DND-41 (cell line): ENCODE results near the gene LFNG.
"Not testable (repeated sequence)": the region's sequence is repeated elsewhere in the genome, so short reads cannot be mapped to it uniquely, and the experiment has no call there.

Experiments
- ATAC-seq: fragments of 200-7000 bp; cut with Tn5 transposase; 3 replicates; pipeline ENCODE4 v1.9.1; 2021; ENCODE audit warnings: low read depth; ENCODE audit not compliant: insufficient read depth
- DNase-seq: peaks from one replicate; pipeline ENCODE4 v3.0.0-alpha.2; 2020
- H2AFZ ChIP-seq: 2 replicates; pipeline ENCODE4 v1.6.0; 2012; ENCODE audit warnings: low read depth, low read length
- H3K27ac ChIP-seq: 2 replicates; pipeline ENCODE4 v1.5.1; 2012; ENCODE audit warnings: low read length, inconsistent platforms
- H3K27me3 ChIP-seq: fragments of 200-600 bp; sonication (generic); 2 replicates; pipeline ENCODE4 v1.6.0; 2012; ENCODE audit warnings: low read length, mild to moderate bottlenecking, inconsistent platforms; ENCODE audit not compliant: insufficient read depth, poor library complexity
- H3K36me3 ChIP-seq: 2 replicates; pipeline ENCODE4 v1.5.1; 2012; ENCODE audit warnings: low read length, inconsistent platforms; ENCODE audit not compliant: insufficient read depth
- H3K4me1 ChIP-seq: 2 replicates; pipeline ENCODE4 v1.5.1; 2012; ENCODE audit warnings: mild to moderate bottlenecking, low read length; ENCODE audit not compliant: insufficient read depth
- H3K4me2 ChIP-seq: 2 replicates; pipeline ENCODE4 v1.6.0; 2012; ENCODE audit warnings: mild to moderate bottlenecking, moderate library complexity, low read length, inconsistent platforms; ENCODE audit not compliant: insufficient read depth
- H3K4me3 ChIP-seq, 2 experiments: fragments of 200-600 bp in 1 of 2; shearing (Covaris generic) in 1 of 2; 2 replicates each; pipeline ENCODE4 v1.5.1; 2012 to 2016; ENCODE audit warnings: inconsistent platforms in 2 of 2, low read length in 2 of 2, mild to moderate bottlenecking in 2 of 2, low read depth in 1 of 2, moderate library complexity in 1 of 2
- H3K79me2 ChIP-seq: 2 replicates; pipeline ENCODE4 v1.6.0; 2012; ENCODE audit warnings: low read length, inconsistent platforms; ENCODE audit not compliant: insufficient read depth
- H3K9ac ChIP-seq: 2 replicates; pipeline ENCODE4 v1.6.0; 2012; ENCODE audit warnings: low read depth, mild to moderate bottlenecking, inconsistent platforms, low read length, moderate library complexity
- H3K9me3 ChIP-seq: 2 replicates; pipeline ENCODE4 v1.5.1; 2012; ENCODE audit warnings: low read length, moderate library complexity, mild to moderate bottlenecking, inconsistent platforms; ENCODE audit not compliant: insufficient read depth, severe bottlenecking
- H4K20me1 ChIP-seq: 2 replicates; pipeline ENCODE4 v1.6.0; 2012; ENCODE audit warnings: low read length; ENCODE audit not compliant: insufficient read depth
- EZH2 ChIP-seq: IDR thresholded peaks from 3 replicates; pipeline ENCODE4 v1.6.1; 2012; ENCODE audit warnings: borderline replicate concordance, low read depth, mild to moderate bottlenecking, moderate library complexity, low read length, inconsistent platforms; ENCODE audit not compliant: severe bottlenecking
- TF ChIP-seq, protein P1 (sequence below): IDR thresholded peaks from 2 replicates; pipeline ENCODE4 v1.5.1; 2012; ENCODE audit warnings: borderline replicate concordance, low read length, moderate library complexity, mild to moderate bottlenecking; ENCODE audit not compliant: poor library complexity, severe bottlenecking; ENCODE audit errors: extremely low read depth

Gene LFNG

DNA sequence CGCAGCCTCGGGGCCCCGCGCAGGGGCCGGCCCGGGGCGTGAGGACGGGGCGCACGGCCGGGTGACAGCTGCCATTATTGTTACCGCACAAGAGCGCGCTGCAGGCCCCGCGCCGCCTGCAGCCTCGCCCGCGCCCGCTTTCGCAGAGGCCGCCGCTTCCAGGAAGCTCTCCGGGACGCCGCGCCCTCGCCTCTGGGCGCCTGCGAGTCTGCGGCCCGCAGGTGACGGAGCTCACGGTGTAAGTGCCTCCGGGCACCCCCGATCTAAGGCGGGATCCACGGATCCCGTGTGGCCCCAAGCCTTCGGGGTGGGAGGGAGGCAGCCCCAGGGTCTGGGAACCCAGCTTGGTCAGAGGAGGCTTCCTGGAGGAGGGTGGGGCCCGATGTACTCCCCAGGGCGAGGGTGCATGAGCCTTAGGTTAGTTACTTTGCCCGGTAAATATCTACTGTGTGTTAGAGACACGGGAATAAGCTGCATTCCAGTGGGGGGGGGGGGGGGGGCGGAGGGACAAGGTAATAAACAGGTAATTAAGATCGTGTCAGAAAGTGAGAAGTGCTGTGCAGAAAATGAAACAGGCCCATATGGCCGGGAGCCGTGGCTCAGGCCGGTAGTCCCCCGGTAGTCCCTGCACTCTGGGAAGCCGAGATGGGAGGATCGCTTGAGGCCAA is 39.8 kb downstream of the LFNG start:
- peak; percentile 2; the same call in 1 of the 3 replicates for ATAC-seq
- peak overlapping the region; percentile 80 for H2AFZ ChIP-seq

DNA sequence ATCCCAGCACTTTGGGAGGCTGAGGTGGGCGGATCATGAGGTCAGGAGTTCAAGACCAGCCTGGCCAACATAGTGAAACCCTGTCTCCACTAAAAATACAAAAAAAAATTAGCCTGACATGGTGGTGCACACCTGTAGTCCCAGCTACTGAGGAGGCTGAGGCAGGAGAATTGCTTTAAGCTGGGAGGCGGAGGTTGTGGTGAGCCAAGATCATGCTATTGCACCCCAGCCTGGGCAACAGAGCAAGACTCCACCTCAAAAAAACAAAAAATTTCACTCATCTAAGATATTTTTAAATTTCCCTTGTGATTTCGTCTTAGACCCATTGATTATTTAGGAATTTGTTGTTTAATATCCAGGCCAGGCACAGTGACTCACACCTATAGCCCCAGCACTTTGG is 44.4 kb downstream of the LFNG start:
- not testable (repeated sequence) for H3K9me3 ChIP-seq, H3K27me3 ChIP-seq, H3K27ac ChIP-seq, H3K79me2 ChIP-seq, H4K20me1 ChIP-seq, H3K4me3 ChIP-seq, ATAC-seq, DNase-seq, H2AFZ ChIP-seq, H3K9ac ChIP-seq, H3K4me2 ChIP-seq, H3K36me3 ChIP-seq
- peaks cover 14% of the 10 kb centered on the region for H3K4me1 ChIP-seq

More for the DNA sequence above, 39.8 kb downstream of the LFNG start:
- TF ChIP-seq, protein P1, sequence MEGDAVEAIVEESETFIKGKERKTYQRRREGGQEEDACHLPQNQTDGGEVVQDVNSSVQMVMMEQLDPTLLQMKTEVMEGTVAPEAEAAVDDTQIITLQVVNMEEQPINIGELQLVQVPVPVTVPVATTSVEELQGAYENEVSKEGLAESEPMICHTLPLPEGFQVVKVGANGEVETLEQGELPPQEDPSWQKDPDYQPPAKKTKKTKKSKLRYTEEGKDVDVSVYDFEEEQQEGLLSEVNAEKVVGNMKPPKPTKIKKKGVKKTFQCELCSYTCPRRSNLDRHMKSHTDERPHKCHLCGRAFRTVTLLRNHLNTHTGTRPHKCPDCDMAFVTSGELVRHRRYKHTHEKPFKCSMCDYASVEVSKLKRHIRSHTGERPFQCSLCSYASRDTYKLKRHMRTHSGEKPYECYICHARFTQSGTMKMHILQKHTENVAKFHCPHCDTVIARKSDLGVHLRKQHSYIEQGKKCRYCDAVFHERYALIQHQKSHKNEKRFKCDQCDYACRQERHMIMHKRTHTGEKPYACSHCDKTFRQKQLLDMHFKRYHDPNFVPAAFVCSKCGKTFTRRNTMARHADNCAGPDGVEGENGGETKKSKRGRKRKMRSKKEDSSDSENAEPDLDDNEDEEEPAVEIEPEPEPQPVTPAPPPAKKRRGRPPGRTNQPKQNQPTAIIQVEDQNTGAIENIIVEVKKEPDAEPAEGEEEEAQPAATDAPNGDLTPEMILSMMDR: no peak
- TF ChIP-seq EZH2: no peak
- H3K36me3 ChIP-seq: no peaks in the 10 kb centered on the region; the same call in 1 of the 2 replicates
- peak overlapping the region; percentile 29; the same call in 1 of the 2 replicates for H3K27ac ChIP-seq
- peak overlapping the region; percentile 60 for H3K9ac ChIP-seq
- peak overlapping the region; percentile 86 for H3K4me2 ChIP-seq
- no peaks in the 10 kb centered on the region for H3K27me3 ChIP-seq
- H3K4me3 ChIP-seq: peak overlapping the region; percentile 61 to 78; a peak in 3 of 4 replicates
- H3K4me1 ChIP-seq: peaks cover 35% of the 10 kb centered on the region
- DNase-seq: peak; percentile 39
- H4K20me1 ChIP-seq: no peaks in the 10 kb centered on the region; the same call in none of the 2 replicates
- H3K9me3 ChIP-seq: no peaks in the 10 kb centered on the region
- H3K79me2 ChIP-seq: peaks cover 18% of the 10 kb centered on the region

DNA sequence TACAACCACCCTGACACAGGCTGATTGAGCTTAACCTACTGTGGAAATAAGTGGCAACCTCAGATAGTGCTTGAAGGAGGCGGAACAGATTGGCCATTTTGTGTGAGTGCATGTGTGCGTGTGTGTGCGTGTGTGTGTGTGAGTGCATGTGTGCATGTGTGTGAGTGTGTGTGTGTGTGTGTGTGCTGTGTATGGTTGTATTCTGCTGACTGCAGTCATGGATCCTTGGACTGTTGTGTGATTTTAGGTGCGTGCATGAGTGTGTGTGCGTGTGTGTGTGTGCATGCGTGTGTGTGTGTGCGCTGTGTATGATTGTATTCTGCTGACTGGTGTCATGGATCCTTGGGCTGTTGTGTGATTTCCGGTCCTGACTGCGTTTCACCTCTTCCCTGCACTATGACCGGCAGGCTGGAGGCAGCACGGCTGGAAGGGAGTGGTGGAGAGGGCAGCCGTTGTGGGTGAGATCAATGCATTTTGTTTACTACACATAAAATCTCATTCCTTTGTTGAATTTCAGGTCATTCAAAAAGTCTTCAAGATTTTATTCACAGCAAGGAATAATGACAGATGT is 45.5 kb downstream of the LFNG start:
- Histone ChIP-seq H4K20me1 (peaks cover 4% of the 10 kb centered on the region; the same call in 1 of the 2 replicates), H2AFZ (no peak overlapping the region), H3K9me3 (no peaks in the 10 kb centered on the region), H3K27ac (no peak overlapping the region), H3K4me2 (no peak overlapping the region), H3K36me3 (no peaks in the 10 kb centered on the region), H3K27me3 (no peaks in the 10 kb centered on the region), H3K4me1 (peaks cover 6% of the 10 kb centered on the region), H3K9ac (no peak overlapping the region), H3K79me2 (peaks cover 2% of the 10 kb centered on the region; the same call in 1 of the 2 replicates), H3K4me3 (no peak overlapping the region)
- no peak for TF ChIP-seq EZH2
- TF ChIP-seq, protein P1: no peak
- ATAC-seq: no peak
- DNase-seq: no peak

DNA sequence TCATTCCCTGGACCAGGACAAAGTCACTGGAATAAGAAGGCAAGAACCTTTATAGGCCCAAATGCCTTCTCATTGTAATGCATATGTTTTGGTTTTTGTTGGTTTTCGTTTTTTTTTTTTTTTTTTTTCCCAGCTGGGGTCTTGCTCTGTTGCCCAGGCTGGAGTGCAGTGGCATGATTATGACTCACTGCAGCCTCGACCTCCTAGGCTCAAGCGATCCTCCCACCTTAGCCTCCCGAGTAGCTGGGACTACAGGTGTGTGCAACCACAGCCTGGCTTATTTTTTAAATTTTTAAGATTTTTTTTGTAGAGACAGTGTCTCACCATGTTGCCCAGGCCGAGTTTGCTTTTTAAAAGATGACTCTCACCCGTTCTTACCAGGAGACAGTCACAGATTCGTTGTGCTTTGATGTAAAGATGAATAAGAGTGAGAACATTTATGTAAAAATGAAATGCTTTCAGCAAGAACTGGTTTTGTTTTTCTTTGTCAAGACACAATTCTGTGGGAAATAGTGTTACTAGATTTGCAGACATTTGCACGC is 46.8 kb downstream of the LFNG start:
- H3K27me3 ChIP-seq: no peaks in the 10 kb centered on the region
- ATAC-seq (no peak), DNase-seq (no peak)
- no peak overlapping the region for H3K27ac ChIP-seq
- H4K20me1 ChIP-seq: peaks cover 4% of the 10 kb centered on the region; the same call in 1 of the 2 replicates
- H3K9ac ChIP-seq: no peak overlapping the region
- no peak overlapping the region for H3K4me3 ChIP-seq
- H3K79me2 ChIP-seq: no peaks in the 10 kb centered on the region; the same call in 1 of the 2 replicates
- TF ChIP-seq EZH2: no peak
- TF ChIP-seq, protein P1: no peak
- no peaks in the 10 kb centered on the region for H3K4me1 ChIP-seq
- no peaks in the 10 kb centered on the region for H3K36me3 ChIP-seq
- H3K4me2 ChIP-seq: no peak overlapping the region
- H3K9me3 ChIP-seq: no peaks in the 10 kb centered on the region
- H2AFZ ChIP-seq: no peak overlapping the region
